Epithelial cell of proximal tubule (primary cell): ENCODE data around the gene SAV1. TPM values are rescaled to one million over a fixed set of nuclear protein-coding genes. Genes with fewer than 3 reads are reported as not detected.

Source experiments
- DNase-seq: peaks from one replicate; pipeline ENCODE4 v3.0.0-alpha.2; 2011; ENCODE audit warnings: low read depth
- H3K4me3 ChIP-seq: 2 replicates; pipeline ENCODE4 v1.5.1; 2011; ENCODE audit warnings: low read depth, mild to moderate bottlenecking, low read length
- total RNA-seq: library from RNA; depleted of rRNA; stranded (reverse); fragments of >200 nt; gene quantifications from 2 replicates; pipeline ENCODE4 v1.2.3, GENCODE V29; 2015
- TF ChIP-seq, protein P1 (sequence below): conservative IDR thresholded peaks from 2 replicates; pipeline ENCODE4 v1.5.1; 2012; ENCODE audit warnings: low read depth, mild to moderate bottlenecking, low read length

SAV1 gene
- 29.0 and 32.6 TPM in 2 replicates for total RNA-seq

DNA sequence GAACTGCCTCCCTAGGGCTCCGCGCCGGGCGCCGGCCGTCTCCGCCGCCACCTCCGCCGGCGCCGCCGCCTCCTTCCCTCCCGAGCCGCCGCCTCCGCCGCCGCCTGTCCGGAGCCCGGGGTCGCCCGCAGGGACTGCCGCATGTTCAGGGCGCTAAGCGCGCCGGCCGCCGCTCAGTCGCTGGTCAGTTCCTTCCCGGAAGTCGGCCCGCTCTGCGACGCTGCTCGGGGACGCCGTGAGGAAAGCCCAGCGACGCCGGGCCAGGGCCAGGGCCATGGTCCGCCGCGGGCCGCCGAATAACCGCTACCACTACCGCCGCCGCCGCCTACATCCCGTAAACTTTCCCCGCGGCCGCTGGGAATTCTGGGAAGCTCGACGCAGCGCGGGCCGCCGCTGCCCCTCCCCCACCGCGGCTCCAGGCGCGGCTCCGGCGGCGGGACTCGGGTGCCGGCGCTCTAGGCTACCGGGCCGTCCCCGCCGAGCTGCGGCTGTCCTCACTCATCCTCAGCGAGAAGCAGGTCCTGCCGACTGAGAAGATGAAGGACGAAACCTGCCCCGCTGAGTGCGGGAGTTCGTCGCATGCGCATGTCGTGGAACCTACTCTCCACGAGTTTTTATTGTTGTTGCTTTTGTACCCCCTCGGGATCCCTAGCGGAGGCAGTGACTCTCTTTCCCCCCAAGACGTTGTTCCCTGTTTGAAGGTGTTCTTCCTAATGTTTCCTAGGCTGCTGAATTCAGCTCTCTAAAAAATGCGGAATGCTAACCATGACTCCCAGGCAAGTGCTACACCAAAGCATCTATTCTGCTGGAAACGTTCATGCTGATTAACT lies at the start of gene SAV1:
Gene SAV1, minus strand, starts transcription at position 311 of the 830 bp plus-strand sequence. CDS start 339 bp downstream, outside the sequence.
- peak within 1 kb of the TSS; percentile 77 for H3K4me3 ChIP-seq
- TF ChIP-seq, protein P1, sequence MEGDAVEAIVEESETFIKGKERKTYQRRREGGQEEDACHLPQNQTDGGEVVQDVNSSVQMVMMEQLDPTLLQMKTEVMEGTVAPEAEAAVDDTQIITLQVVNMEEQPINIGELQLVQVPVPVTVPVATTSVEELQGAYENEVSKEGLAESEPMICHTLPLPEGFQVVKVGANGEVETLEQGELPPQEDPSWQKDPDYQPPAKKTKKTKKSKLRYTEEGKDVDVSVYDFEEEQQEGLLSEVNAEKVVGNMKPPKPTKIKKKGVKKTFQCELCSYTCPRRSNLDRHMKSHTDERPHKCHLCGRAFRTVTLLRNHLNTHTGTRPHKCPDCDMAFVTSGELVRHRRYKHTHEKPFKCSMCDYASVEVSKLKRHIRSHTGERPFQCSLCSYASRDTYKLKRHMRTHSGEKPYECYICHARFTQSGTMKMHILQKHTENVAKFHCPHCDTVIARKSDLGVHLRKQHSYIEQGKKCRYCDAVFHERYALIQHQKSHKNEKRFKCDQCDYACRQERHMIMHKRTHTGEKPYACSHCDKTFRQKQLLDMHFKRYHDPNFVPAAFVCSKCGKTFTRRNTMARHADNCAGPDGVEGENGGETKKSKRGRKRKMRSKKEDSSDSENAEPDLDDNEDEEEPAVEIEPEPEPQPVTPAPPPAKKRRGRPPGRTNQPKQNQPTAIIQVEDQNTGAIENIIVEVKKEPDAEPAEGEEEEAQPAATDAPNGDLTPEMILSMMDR = no peak
- DNase-seq = peak; percentile 63

DNA sequence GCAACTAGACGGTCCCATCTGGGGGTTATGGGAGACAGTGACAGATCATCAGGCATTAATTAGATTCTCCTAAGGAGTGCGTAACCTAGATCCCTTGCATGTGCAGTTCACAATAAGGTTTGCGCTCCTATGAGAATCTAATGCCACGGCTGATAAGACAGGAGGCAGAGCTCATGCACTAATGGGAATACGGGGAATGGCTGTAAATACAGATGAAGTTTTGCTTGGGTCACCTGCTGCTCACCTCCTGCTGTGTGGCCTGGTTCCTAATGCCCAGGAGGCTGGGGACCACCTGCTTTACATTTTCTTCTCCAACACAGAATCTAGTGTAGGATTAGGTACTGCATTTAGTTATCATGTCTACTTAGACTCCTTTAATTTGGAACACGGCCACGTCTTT lies 49.7 kb upstream of the SAV1 start:
- TF ChIP-seq, protein P1 = no peak
- no peak for DNase-seq
- H3K4me3 ChIP-seq = no peak overlapping the region

DNA sequence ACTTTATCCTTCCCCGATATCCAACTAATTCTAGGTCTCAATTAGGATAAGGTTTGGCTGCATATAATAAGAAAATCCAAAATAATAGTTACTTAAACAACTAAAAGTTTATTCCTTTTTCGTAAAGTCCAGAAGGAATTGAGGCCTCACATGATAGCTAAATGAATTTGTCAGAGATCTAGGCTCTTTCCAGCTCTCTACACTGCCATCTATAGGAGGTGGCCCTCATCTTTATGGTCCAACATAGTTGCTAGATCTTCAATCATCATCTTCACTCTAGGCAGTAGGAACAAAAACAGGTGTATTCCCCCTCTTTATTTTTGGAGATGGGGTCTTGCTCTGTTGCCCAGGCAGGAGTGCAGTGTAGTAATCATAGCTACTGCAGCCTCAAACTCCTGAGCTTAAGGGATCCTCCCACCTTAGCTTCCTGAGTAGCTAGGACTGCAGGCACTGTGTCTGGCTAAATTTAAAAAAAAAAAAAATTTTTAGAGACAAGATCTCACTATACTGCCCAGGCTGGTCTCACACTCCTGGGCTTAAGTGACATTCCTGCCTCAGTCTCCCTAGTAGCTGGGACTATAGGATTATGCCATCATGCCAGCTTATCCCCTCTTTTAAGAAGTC lies 46.5 kb upstream of the SAV1 start:
- no peak for DNase-seq
- TF ChIP-seq, protein P1 = peak; percentile 79
- H3K4me3 ChIP-seq = no peak overlapping the region

DNA sequence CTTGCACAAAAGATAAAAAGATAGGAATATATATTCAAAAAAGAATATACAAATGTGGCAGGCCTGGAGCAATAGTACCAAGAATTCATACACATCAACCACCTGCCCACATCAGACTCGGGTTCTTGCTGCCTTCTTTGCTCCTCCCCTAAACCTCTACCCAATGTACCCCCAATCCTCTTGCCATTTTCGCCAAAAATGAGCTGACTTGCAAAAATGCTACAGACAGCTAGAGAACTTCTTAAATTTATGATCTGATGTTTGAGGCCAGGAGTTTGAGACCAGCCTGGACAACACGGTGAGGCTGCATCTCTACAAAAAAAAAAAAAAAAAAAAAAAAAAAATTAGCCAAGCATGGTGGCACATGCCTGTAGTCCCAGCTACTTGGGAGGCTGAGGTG lies 42.9 kb upstream of the SAV1 start:
- DNase-seq = no peak
- TF ChIP-seq, protein P1 = no peak
- no peak overlapping the region for H3K4me3 ChIP-seq

DNA sequence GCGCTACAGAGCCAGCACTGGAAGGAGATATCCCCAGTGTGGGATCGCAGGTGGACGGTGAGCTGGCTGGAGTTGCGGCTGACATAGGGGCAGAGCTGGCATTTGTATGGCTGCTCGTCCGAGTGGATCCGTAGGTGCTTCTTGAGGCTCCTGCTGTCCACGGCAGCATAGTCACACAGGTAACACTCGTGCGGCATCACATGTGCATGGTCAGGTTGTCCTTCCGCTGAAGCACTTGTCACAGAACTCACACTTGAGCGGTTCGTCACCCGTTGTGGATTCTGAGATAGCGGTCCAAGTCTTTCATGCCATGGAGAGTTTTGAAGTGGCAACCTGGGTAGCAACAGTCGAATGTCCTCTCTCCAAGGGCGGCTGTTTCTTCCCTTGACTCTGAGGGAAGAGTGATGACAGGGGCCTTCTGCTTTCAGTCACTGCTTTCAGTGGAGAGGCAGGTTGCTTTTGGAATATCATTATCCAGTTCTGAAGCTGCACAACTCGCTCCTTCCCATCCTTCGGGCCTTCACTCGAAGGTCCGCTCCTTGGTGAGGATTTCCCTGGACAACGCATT lies 37.0 kb upstream of the SAV1 start:
- TF ChIP-seq, protein P1 = no peak
- no peak for DNase-seq
- H3K4me3 ChIP-seq = no peak overlapping the region

DNA sequence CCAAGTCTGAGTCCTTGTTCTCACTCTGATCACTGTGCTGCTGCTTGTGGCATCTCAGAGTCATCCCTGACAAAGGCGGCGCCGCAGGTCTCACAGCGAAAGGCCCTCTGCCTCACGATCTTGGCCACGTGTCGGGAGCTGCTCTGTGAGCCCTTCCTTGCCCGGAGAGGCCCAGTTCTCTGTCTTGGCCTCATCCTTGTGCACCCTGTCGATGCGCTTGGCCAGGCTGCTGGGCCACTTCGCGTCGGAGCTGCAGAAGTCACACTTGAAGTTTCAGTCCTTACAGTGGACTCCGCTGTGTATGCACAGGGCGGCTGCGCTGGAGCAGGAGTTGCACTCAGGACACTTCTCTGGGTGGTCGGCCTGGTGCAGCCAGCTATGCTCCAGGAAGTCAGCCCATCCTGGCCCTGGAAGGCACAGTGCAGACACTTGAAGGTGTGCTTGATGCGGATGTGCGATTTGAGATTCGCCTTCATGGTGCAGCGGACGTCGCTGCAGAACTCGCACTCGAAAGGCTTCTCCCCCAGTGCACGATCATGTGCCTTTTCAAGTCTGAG lies 36.4 kb upstream of the SAV1 start:
- TF ChIP-seq, protein P1 = no peak
- DNase-seq = no peak
- H3K4me3 ChIP-seq = no peak overlapping the region
